GM18520 (cell line): ENCODE data around the gene LRP4.

Source experiments
- ATAC-seq: cut with Tn5 transposase; IDR thresholded peaks from one replicate; pipeline ENCODE4 v1.9.1; 2021; ENCODE audit not compliant: unreplicated experiment

Gene LRP4

DNA sequence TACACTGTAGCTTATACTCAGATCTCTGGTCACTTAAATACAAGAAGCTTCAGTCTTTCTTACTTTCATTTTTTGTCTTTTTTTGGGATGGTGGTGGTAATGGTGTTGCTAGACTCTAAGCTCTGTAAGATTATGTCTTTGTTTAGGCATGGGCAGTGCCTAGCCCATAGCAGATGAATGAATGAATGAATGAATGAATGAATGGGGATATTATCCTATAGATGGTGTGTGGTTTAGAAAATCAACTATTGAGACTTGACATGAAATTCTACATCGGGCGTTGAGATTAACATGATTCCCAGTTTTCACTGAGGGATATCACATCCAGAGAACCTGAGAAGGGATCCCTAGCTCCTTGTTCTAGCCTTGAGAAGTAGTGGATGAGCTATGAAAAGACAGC, 62.5 kb downstream of the LRP4 start:
- ATAC-seq = no peak

DNA sequence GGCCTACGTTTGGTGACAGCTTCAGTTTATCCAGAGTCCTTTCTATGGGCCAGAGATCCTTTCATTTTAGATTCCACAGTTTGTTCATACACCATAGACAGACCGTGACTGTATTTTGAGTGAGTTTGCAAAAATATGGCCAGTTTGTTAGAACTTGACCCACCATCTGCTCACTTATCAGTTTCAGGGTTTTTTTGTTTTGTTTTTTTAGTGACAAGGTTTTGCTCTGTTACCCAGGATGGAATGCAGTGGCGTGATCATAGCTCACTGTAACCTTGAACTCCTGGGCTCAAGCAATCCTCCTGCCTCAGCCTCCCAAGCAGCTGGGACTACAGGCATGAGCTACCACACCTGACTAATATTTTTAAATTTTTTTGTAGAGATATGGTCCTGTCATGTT, 63.2 kb downstream of the LRP4 start:
- ATAC-seq = no peak

DNA sequence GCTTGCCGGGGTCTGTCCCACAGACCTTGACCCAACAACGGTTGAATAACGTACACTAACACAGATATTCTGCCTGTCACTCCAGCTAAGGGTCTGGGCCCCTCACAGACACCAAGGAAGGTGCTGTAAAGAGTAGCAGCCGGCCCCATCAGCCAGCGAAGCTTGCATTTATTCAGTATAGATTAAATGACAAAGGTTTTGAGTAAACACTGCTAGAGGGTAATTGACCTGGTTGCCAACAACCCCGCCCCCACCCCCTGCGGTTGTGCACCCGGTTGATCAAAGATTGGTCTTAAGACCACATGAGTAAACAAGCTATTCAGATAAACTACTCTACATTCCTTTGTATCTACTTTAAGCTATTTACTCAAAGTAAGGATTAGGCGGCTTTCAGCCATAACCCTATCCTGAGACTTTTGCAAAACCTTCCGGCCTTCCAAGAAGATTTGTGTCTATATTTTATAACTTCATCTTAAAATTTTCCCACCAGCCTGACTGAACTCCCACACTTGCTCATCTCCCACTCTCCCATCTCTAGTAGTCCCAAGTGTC, 67.4 kb downstream of the LRP4 start:
- no peak for ATAC-seq

DNA sequence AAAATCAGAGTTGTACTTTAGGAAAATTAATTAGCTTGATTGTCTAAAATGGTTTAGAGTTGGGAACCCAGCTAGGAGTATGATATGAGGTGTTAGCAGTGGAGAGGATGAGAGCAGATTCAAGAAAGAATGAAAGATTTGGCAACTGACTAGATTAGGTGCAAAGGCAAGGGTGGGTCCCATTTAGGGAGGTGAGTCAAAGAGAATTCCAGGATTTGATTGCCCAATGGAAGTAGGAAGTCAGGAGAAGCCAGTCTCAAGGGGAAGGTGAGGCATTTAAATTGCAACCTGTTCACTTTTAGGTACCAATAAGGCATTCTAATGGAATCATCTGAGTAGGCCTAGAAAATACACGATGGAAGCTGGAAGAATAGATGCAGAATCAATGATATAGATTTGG, 68.7 kb downstream of the LRP4 start:
- no peak for ATAC-seq

DNA sequence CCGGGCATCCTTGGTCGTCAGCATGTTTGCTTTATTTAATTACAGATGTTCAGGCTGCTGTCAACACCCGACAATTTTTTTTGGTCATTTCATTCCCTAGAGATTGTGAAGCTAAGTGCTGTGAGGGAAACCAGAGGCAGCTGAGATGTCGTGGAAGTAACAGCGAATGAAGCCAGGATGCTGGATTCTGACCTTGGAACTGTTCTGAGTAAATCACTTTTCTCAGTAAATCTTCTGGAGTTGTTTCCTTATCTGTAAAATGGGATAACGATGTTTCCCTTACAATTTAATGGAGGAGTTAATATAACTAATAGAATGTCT, 71.9 kb downstream of the LRP4 start:
- no peak for ATAC-seq

DNA sequence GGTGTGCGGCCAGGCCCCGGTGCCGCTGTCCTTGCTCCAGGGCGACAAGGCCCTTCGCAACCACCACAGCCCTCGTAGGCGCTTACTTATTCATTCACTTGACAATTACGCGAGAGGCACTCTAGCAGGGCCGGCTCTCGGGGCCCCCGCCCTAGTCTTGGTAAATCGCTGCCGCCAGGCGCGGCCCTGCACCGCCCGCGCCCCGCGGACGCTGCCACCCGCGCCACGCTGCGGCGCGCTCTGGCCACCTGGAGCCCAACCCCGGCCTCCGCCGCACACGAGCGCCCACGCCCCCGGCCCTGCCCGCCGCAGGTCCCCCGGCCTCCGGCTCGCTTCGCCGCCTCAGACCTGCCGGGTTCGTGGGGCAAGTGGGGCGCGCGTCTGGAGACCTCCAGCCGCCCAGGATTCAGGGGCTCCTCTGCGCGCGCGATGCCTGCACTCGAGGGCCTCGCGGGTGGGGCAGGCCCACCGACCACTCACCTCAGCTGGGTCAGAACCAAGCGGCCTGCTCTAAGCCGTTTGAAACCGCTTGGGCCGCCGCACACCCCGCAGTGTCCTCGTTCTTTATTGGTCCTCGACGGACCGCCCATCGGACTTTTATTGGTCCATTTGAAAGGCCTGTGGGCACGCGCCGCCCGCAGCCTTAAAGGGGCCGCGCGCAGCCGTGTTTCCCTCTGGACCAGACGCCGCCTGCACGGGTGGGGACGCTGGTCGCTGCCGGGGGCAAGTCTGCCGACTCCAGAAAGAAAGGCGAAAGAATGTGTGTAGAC, 72.4 kb downstream of the LRP4 start, which contains the start of gene CKAP5:
Gene CKAP5 (minus strand): TSS at position 541 of the 770 bp plus-strand sequence. CDS start 25,049 bp downstream, outside the sequence.
- ATAC-seq = peak; percentile 84

DNA sequence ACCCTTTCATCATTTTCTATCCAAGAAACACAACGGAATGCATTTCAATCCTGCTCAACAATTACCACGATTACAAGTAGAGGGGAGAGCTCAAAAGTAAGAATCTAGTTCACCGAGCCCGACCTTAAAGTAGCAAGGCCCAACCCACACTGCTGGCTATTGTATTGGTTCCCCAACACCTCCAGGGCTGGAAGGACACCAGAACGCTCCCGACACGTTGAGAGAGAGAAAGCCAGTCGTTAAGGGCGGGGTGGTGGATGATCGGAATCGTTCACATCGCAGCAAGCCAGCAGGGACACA, 73.0 kb downstream of the LRP4 start:
- ATAC-seq = no peak

DNA sequence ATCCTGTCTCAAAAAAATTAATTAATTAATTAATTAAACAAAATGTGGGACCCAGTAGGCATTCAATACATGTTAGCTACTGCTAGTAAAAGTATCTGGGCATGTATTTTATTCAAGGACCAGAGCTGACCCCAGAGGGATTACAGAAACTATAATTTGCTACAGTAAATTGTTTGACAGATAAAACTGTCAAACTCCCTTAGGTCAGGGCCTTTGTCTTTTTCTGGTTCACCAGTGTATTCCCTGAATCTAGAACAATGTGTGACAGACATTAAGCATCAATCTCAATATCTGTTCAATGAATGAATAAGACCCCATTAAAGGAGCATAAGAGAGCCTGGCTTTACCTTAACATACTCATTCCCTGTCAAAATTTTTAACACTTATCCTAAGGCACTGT, 78.2 kb downstream of the LRP4 start:
- ATAC-seq = no peak

DNA sequence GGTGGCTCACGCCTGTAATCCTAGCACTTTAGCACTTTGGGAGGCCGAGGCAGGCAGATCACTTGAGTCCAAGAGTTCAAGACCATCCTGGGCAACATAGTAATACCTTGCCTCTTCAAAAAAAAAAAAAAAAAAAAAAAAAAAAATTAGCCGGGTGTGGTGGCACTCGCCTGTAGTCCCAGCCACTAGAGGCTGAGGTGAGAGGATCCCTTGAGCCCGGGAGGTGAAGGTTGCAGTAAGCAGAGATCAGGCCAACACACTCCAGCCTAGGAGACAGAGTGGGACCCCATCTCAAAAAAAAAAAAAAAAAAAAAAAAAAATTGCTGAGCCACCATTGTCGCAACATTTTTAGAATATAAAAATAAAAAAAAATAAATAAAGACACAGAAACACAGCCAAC, 79.8 kb downstream of the LRP4 start:
- no peak for ATAC-seq

DNA sequence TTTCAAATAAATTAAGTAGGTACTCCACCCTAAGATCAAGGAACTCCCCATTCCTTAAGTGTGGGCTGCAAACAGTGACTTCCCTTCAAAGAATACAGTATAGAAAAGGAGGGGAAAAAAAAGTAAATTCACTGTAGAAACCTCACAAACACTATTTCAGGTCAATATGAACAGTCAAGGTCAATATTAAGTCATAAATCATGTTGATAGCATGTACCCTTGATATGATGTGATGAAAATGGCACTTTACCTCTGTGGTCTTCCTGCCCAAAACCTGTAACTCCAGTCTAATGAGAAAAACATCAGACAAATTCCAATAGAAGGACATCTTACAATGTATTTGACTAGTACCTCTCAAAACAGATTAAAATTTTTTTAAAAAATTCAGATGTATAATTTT, 80.5 kb downstream of the LRP4 start:
- no peak for ATAC-seq

DNA sequence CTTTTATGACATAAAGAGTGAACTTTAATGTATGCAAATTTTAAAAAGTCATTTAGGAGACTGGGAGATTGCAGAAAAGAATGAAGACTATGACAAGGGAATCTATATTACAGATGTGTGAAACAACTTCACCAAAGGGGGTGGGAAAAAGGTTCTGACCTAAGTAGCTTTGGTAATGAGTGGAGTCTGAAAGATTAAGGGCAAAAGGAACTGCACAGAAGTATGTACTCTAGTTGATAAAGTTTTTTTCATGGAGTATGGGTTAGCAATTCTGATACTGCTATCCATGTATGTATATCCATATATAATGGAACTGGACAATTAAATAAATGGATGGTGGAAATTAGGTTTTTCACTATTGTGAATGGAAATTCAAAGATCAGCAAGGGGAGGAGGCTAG, 81.5 kb downstream of the LRP4 start:
- no peak for ATAC-seq

DNA sequence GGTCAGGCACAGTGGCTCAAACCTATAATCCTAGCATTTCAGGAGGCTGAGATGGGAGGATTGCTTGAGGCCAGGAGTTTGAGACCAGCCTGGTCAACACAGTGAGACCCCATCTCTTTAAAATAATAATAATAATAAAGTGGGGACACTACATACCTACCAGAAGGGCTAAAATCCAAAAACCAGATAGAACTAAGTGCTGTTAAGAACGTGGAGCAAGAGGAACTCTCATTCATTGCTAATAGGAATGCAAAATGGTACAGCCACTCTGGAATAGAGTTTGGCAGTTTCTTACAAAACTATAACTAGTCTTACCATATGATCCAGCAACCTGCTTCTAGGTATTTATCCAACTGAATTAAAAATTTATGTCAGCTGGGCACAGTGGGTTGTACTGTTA, 81.9 kb downstream of the LRP4 start:
- no peak for ATAC-seq

DNA sequence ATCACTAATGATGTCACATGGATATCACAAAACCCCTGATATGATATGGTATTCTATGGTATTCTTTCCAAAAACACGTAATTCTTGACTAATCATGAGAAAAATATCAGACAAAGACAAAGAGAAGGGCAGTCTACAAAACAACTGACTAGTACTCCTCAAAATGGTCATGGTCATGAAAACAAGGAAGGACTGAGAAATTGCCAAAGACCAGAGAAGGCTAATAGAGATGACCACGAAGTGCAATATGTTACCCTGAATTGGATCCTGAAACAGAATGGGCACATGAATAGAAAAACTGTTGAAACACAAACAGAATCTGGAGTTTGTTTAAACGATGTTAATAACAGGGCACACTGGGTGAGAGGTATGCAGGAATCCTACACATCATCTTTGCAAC, 82.5 kb downstream of the LRP4 start:
- no peak for ATAC-seq

DNA sequence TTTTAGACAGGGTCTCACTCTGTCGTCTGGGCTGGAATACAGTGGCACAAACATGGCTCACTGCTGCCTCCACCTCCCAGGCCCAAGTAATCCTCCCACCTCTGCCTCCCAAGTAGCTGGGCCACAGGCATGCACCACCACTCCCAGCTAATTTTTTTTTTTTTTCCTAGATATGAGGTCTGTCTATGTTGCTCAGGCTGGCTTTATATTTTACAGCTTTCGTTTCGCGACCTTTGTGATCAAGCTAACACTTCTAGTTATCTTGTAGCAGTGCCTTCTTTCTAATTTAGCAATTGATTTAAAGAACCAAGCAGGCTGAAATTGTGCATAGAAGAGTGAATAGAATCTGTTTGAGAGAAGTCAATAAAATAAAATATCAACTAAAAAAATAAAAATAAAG, 83.5 kb downstream of the LRP4 start:
- no peak for ATAC-seq

DNA sequence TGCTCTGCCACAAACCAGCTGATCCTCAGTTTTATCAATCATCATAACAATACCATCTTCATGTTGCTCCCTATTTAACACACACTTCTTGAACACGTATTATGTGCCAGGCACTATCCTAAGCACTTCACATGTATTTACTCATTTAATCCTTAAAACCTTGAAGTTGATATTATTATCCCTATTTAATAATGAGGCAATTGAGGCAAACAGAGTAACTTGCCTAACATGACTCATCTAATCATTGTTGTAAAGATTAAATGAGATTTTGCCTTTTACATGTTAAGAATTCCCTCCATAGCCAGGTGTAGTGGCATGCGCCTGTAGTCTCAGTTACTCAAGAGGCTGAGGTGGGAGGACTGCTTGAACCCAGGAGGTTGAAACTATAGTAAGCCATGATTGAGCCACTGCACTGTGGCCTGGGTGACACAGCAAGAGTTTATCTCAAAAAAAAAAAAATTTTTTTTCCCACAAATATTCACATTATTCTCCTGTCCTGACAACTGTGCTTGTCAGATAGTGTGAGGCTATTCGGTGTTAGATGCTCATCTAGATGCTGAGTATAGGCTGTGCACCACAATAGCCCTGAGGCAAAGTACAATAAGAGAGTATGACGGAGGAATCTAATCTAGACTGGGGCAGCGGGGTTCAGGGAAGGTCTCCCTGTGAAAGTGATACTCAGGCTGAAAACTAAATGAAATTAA, 85.7 kb downstream of the LRP4 start:
- no peak for ATAC-seq

DNA sequence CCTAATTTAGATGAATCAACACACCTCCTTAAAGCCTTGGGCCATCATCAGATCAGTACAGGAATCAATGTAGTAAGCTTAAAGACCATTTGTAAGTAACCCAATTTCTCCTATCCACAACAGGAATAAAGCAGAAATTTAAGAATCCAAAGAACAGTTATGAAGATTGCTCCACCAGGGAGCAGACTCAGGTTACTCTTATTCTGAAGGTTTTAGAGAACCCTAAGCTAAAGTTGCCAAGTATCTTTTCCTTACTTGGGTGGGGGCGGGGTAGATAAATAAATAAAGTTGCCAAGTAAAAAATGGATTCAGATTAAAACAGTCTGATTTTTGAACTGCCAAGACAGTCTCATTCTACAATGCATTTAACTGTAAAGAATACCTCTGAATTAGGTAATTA, 90.4 kb downstream of the LRP4 start:
- ATAC-seq = no peak

DNA sequence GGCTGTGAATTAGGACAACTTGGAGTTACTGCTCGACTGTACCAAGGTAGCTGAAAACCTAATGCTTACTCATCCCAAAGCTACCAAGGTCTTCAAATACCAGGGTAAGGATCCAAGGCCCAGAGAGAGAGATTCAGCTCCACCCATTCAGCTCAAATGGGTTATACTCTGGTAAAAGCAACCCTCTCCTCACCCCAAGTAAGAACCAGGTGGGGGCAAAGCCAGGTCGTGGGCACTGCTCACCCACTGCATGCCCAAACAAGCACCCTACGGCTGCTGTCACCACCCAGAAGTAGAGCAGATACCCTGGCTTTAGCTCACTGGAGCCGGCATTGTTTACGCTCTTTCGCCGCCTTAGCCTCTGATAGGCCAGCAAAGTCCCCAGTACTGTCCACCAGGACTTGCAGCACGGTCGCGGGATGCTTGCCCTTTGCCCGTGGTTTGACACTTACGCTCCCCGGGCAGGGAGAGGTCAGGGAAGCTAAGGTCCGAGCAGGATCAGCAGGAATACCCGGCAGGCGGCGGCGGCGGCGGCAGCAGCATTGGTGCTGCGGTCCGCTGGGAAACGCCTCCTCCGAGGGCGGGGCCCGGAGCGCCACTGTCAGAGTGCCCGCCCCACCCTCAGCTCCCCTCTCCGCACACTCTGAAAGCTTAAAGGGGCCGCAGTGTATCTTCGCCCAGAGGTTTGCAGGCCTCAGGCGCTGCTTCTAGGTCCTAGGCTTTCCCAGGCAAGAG, 91.9 kb downstream of the LRP4 start:
- ATAC-seq = peak; percentile 90

DNA sequence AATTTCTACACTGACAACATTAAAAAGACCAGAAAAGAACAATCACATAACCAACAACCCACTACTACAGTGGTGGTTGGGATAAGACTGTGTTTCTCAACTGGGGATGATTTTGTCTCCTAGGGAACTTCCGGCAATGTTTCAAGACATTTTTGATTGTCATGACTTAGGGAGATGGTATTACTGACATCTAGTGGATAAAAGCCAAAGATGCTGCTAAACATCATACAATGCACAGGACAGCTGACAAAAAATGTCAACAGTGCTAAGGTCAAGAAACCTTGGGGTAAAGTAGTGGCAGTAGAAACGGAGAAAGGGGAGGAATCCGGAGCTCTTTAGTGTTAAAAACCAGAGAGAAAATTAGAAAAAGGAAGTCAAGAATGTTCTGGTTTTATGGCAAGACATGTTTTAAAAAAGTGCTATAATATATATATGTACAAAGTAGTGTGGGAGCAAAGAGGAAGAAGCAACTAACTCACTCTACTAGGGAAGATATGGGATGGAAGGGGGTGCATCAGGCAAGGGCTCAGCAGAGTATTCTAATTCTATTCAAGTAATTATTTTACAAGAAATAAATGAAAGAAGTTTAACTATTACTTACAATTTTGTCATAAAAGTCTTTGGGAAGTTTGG, 109.4 kb downstream of the LRP4 start:
- no peak for ATAC-seq
